ENCODE measurements around the gene PSD4. TPM values are rescaled to one million over a fixed set of nuclear protein-coding genes. Genes with fewer than 3 reads are reported as not detected.

PSD4 gene
- total RNA-seq, 3 donors from 2014 or later = 40.8 to 91.3 (median 64.4) TPM

DNA sequence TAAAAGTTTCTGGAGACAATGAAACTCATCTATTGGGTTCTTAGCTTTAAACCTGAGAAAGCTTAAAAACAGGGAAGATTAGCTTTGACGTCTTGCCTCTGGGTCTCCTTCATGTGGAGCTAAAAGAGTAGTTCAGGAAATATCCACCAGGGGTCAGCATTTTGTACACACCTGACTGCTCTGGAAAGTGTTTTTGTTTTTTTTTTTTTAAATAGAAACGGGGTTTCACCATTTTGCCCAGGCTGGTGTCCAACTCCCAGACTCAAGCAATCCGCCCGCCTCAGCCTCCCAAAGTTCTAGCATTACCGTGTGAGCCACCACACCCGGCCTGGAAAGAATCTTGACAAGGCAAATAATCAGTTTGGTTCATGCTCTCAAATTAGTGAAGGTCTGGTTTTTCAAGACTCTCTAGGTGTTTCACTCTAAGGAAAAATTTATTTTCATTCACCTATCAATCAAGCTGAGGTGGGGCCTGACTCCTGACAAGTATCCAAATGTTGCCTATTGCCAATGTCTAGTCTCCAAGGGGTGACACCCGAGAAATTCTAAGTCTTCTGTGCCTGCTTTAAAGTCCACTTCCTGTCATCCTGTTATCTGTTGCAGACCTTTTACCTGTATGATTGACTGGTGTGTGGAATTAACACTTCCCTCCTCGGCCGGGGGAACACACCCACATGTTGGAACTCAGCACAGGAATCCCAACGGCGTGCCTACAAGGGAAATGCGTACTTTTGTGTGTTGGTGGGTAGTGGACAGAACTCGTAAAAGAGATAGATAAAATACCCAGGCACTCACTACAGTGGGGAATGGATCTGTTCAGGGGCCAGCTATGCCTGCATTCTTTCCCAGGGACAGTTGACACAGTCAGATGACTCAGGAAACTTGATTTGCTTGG is 35.1 kb upstream of the PSD4 start:
- DNase-seq (peak in 2 of 3 donors; percentile 41 to 90), ATAC-seq (peak; percentile 81)
- H3K9me3 ChIP-seq = no peaks in the 10 kb centered on the region
- no peaks in the 10 kb centered on the region for H3K4me1 ChIP-seq (ENCODE audit: low read depth)
- no peaks in the 10 kb centered on the region for H3K36me3 ChIP-seq (ENCODE audit: low read depth)
- TF ChIP-seq CTCF (IDR thresholded peaks at IDR 0.05) = peak; percentile 61
- no peak overlapping the region for H3K4me3 ChIP-seq
- intact Hi-C loops (cut with DNase I, micrococcal nuclease) = loop anchor here (5.0 to 10.0 kb wide), 2 partner anchors 59 to 236 kb away; no protein-coding TSS in a partner anchor

DNA sequence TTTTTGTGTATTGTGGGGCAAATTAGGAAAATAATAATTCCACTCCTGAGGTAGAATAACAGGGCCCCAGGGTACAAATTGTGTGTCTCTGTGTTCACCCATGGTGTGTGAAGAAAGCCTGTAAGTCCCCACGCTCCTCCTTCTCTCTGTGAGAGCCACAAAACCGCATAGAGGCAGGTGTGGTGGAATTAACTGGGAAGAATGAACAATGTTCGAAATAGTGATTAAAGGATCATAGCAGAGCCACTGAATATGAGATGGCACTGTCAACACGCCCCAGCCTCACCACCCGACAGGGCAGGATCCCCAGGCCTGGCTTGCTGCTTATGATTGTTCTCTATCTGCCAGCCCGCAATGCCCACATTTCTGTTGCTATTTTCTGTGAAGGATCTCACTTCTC is 32.3 kb upstream of the PSD4 start:
- H3K9me3 ChIP-seq = no peaks in the 10 kb centered on the region
- DNase-seq (no peak), ATAC-seq (no peak)
- no peaks in the 10 kb centered on the region for H3K4me1 ChIP-seq (ENCODE audit: low read depth)
- H3K4me3 ChIP-seq = no peak overlapping the region
- H3K36me3 ChIP-seq (ENCODE audit: low read depth) = no peaks in the 10 kb centered on the region
- intact Hi-C loops (cut with DNase I, micrococcal nuclease) = no loop called here
- TF ChIP-seq CTCF (IDR thresholded peaks at IDR 0.05) = no peak

GRCh38 chr2:113142290-113142689 is 31.5 kb upstream of the PSD4 start:
- no peaks in the 10 kb centered on the region for H3K36me3 ChIP-seq (ENCODE audit: low read depth)
- ATAC-seq = no peak
- DNase-seq = no peak
- no peaks in the 10 kb centered on the region for H3K9me3 ChIP-seq
- H3K4me1 ChIP-seq (ENCODE audit: low read depth) = no peaks in the 10 kb centered on the region
- intact Hi-C loops (cut with DNase I, micrococcal nuclease) = no loop called here
- no peak overlapping the region for H3K4me3 ChIP-seq
- TF ChIP-seq CTCF (IDR thresholded peaks at IDR 0.05) = no peak

DNA sequence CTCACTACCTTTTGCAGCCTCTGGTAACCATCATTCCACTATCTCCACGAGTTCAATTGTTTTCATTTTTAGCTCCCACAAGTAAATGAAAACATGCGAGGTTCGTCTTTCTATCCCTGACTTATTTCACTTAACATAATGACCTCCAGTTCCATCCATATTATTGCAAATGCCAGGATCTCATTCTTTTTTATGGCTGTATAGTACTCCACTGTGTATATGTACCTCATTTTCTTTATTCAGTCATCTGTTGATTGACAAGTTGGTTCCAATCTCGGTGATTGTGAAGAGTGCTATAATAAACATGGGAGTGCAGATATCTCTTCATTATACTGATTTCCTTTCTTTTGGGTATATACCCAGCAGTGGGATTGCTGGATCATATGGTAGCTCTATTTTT is 29.5 kb upstream of the PSD4 start:
- Histone ChIP-seq H3K4me1 (ENCODE audit: low read depth) (no peaks in the 10 kb centered on the region), H3K36me3 (ENCODE audit: low read depth) (no peaks in the 10 kb centered on the region), H3K9me3 (no peaks in the 10 kb centered on the region), H3K4me3 (no peak overlapping the region)
- ATAC-seq = no peak
- DNase-seq = no peak
- TF ChIP-seq CTCF (IDR thresholded peaks at IDR 0.05) = no peak
- intact Hi-C loops (cut with DNase I, micrococcal nuclease) = no loop called here

- TF ChIP-seq CTCF (IDR thresholded peaks at IDR 0.05) = no peak
- Histone ChIP-seq H3K4me1 (ENCODE audit: low read depth) (no peaks in the 10 kb centered on the region), H3K4me3 (no peak overlapping the region), H3K9me3 (no peaks in the 10 kb centered on the region), H3K36me3 (ENCODE audit: low read depth) (no peaks in the 10 kb centered on the region)
- DNase-seq = no peak
- intact Hi-C loops (cut with DNase I, micrococcal nuclease) = no loop called here
- ATAC-seq = peak; percentile 35
Observed at GRCh38 chr2:113148606-113149552, 24.9 kb upstream of the PSD4 start.
